Stimulated activated CD4-positive, alpha-beta T cell treated with anti-CD3 and anti-CD28 coated beads, Interleukin-2, amount 100 ng/mL, for 48 hours (primary cell): Measurements from ENCODE around the gene FBXW5.

ENCODE experiments used
- DNase-seq, 2 donors: peaks; one replicate each; pipeline ENCODE4 v3.0.0-alpha.2; 2020

The FBXW5 gene

GRCh38 chr9:136902259-136902821 lies 42.2 kb downstream of the FBXW5 start:
- DNase-seq, result peak; percentile 68 to 83

- DNase-seq, result peak; percentile 61 to 65
Observed at GRCh38 chr9:136901516-136902258, 42.9 kb downstream of the FBXW5 start.

DNA sequence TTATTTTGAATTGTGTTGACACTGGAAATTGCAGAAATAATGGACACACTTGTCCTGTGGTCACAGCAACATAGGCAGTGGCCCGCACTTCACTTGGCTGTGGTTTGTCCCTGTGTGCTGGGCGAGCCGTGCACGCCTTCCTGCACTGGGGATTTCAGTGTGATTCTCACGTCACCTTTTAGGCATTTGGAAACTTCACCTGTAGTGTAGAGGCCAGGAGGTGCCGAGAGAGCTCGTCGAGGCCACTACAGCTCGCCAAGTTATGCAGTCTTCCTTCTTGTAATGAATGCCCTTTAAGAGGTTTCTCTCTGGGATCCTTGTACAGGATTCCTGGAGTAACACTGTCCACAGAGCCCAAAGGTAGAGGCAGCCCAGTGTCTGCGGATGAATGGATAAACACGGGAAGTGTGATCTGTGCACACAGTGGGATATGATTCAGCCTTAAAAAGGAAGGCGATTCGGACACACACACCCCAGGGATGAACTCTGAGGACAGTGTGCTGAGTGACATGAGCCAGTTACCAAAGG lies 43.5 kb downstream of the FBXW5 start:
- DNase-seq, result no peak

DNA sequence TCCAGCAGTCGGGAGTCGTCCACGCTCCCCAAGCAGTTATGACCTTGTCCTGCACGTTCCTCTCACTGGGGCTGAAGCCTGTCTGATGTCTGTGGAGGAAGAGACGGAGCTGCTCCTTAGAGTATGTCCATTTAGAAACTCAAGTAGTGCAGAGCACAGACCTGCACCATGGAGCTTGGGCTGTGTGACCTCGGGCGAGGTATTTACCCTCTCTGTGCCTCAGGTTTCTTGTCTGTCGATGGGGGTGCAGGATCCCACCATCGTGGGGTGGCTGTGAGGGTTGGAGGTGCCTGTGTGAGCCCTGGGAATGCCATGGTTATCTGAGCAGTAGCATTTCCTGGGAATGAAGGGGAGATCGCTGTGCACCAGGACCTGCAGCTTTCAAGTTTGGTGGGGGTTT lies 44.0 kb downstream of the FBXW5 start:
- DNase-seq, result no peak

GRCh38 chr9:136899196-136899595 lies 45.3 kb downstream of the FBXW5 start:
- DNase-seq, result no peak

GRCh38 chr9:136898483-136899100 lies 45.9 kb downstream of the FBXW5 start:
- no peak for DNase-seq

GRCh38 chr9:136896027-136896426 lies 48.5 kb downstream of the FBXW5 start:
- no peak for DNase-seq

DNA sequence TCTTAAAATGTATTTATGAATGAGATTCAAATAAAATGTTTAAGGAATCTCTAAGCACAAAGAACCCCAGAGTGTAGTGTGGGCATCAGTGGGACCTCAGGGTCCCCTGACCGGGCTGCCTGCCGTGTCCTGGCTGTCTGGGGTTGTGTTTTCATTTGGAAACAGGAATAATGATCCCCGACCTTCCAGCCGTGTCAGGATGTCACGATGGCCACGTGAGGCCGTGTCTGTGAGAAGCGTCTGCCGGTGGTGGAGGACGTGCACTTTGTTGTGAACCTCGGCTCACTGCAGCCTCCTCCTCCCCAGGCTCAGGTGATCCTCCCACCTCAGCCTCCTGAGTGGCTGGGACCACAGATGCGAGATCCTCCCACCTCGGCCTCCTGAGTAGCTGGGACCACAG lies 53.9 kb downstream of the FBXW5 start:
- DNase-seq, result no peak
